Endodermal cell (in vitro differentiated cells): ENCODE data around the gene SCAF8. TPM values are rescaled to one million over a fixed set of nuclear protein-coding genes. Genes with fewer than 3 reads are reported as not detected.
A peak's percentile ranks its signal among the peaks of the same experiment; 100 is the strongest.

Experiments used
- DNase-seq: peaks from one replicate; pipeline ENCODE4 v3.0.0-alpha.2; 2017
- H3K27ac ChIP-seq: 2 replicates; pipeline ENCODE4 v1.5.1; 2013; ENCODE audit warnings: mild to moderate bottlenecking, low read depth, low read length, moderate library complexity
- H3K27me3 ChIP-seq: 2 replicates; pipeline ENCODE4 v1.6.1; 2013; ENCODE audit warnings: mild to moderate bottlenecking, low read length, moderate library complexity; ENCODE audit not compliant: insufficient read depth, control insufficient read depth, poor library complexity, severe bottlenecking
- H3K36me3 ChIP-seq: 2 replicates; pipeline ENCODE4 v1.7.0; 2013; ENCODE audit warnings: mild to moderate bottlenecking, low read length, moderate library complexity; ENCODE audit not compliant: control insufficient read depth, insufficient read depth
- H3K4me1 ChIP-seq: one replicate; pipeline ENCODE4 v1.7.0; 2013; ENCODE audit warnings: low read length; ENCODE audit not compliant: control insufficient read depth, insufficient read depth
- H3K4me3 ChIP-seq: 2 replicates; pipeline ENCODE4 v1.5.1; 2013; ENCODE audit warnings: mild to moderate bottlenecking, low read length, moderate library complexity
- H3K9ac ChIP-seq: 2 replicates; pipeline ENCODE4 v1.6.1; 2013; ENCODE audit warnings: mild to moderate bottlenecking, low read length, moderate library complexity; ENCODE audit not compliant: poor library complexity, severe bottlenecking; ENCODE audit errors: extremely low read depth
- H3K9me3 ChIP-seq: 2 replicates; pipeline ENCODE4 v1.6.1; 2013; ENCODE audit warnings: mild to moderate bottlenecking, low read length, moderate library complexity; ENCODE audit not compliant: control insufficient read depth
- H3K27ac Mint-ChIP-seq: 2 replicates; pipeline ENCODE4 v1.8.0; 2020; ENCODE audit warnings: mixed read lengths
- H3K27me3 Mint-ChIP-seq: 2 replicates; pipeline ENCODE4 v1.8.0; 2021; ENCODE audit warnings: mild to moderate bottlenecking, mixed read lengths; ENCODE audit not compliant: insufficient read depth
- H3K36me3 Mint-ChIP-seq: 2 replicates; pipeline ENCODE4 v1.8.0; 2020; ENCODE audit warnings: low read depth, mixed read lengths
- H3K4me1 Mint-ChIP-seq: 2 replicates; pipeline ENCODE4 v1.8.0; 2020; ENCODE audit warnings: mixed read lengths
- H3K4me3 Mint-ChIP-seq: 2 replicates; pipeline ENCODE4 v1.8.0; 2020; ENCODE audit warnings: mild to moderate bottlenecking, moderate library complexity, mixed read lengths
- H3K9me3 Mint-ChIP-seq: 2 replicates; pipeline ENCODE4 v1.8.0; 2020; ENCODE audit warnings: mild to moderate bottlenecking, mixed read lengths
- CTCF ChIP-seq: fragments of 200-600 bp; sonication (generic); conservative IDR thresholded peaks from 2 replicates; pipeline ENCODE4 v1.5.0; 2021; ENCODE audit warnings: antibody characterized with exemption, mild to moderate bottlenecking
- WGBS, 2 experiments: methylation state at CpG; one replicate each; pipeline versions ENCODE4 v1.1.5 to v1.1.7; 2013; ENCODE audit warnings: missing lambda C conversion rate in 2 of 2, mixed read lengths in 1 of 2; ENCODE audit not compliant: insufficient coverage in 1 of 2, insufficient read length in 1 of 2; 5-methylcytosine and 5-hydroxymethylcytosine counted together
- total RNA-seq, 2 donors: library from RNA; stranded (reverse); fragmentation: NEBNext Ultra II Directional in 1 of 2; extraction: Animal tissue kit (Norgen Biotek cat#: 25700) in 1 of 2; gene quantifications; 2 replicates in 1 of 2; 3 replicates in 1 of 2; pipeline ENCODE4 v1.2.1, GENCODE V29; 2021

SCAF8 gene
- total RNA-seq, 2 donors from 2014 or later = 49.7 to 56.2 TPM

- H3K9me3 ChIP-seq = peaks cover 6% of the 10 kb centered on the region
- TF ChIP-seq CTCF = no peak
- no peaks in the 10 kb centered on the region for H3K27me3 Mint-ChIP-seq
- no peak overlapping the region for H3K27ac ChIP-seq
- H3K36me3 ChIP-seq = peaks cover 8% of the 10 kb centered on the region
- no peak overlapping the region for H3K9ac ChIP-seq
- no peak for DNase-seq
- H3K9me3 Mint-ChIP-seq = no peaks in the 10 kb centered on the region
- peaks cover 9% of the 10 kb centered on the region for H3K4me1 ChIP-seq
- H3K27me3 ChIP-seq = no peaks in the 10 kb centered on the region
- 82 to 100% methylated on average over 1 of the region's 1 CpG for WGBS, 2 experiments
- H3K4me1 Mint-ChIP-seq = peaks cover 33% of the 10 kb centered on the region
- peaks cover 8% of the 10 kb centered on the region for H3K36me3 Mint-ChIP-seq
- no peak overlapping the region for H3K27ac Mint-ChIP-seq
- H3K4me3 Mint-ChIP-seq = no peak overlapping the region
- H3K4me3 ChIP-seq = no peak overlapping the region
Observed at GRCh38 chr6:154765273-154765672, 32.1 kb downstream of the SCAF8 start.

GRCh38 chr6:154766288-154766687 lies 33.1 kb downstream of the SCAF8 start:
- H3K27me3 ChIP-seq = no peaks in the 10 kb centered on the region
- H3K27ac Mint-ChIP-seq = peak overlapping the region; percentile 11
- no peaks in the 10 kb centered on the region for H3K9me3 Mint-ChIP-seq

GRCh38 chr6:154767003-154767723 lies 33.9 kb downstream of the SCAF8 start:
- no peak overlapping the region for H3K27ac ChIP-seq
- no peaks in the 10 kb centered on the region for H3K27me3 ChIP-seq
- no peak for TF ChIP-seq CTCF
- H3K36me3 ChIP-seq = peaks cover 6% of the 10 kb centered on the region
- Mint-ChIP-seq H3K4me1 (peaks cover 39% of the 10 kb centered on the region), H3K27me3 (no peaks in the 10 kb centered on the region), H3K36me3 (peaks cover 13% of the 10 kb centered on the region), H3K27ac (no peak overlapping the region), H3K9me3 (no peaks in the 10 kb centered on the region), H3K4me3 (no peak overlapping the region)
- DNase-seq = no peak
- peaks cover 9% of the 10 kb centered on the region for H3K4me1 ChIP-seq
- H3K4me3 ChIP-seq = no peak overlapping the region
- H3K9me3 ChIP-seq = no peaks in the 10 kb centered on the region
- no peak overlapping the region for H3K9ac ChIP-seq
- WGBS, 2 experiments = 92% methylated on average over 3 of the region's 3 CpGs; no CpG with 5 or more reads in 1 of the 2 experiments

More at GRCh38 chr6:154766288-154766687, 33.1 kb downstream of the SCAF8 start:
- peak overlapping the region; percentile 2 for H3K27ac ChIP-seq
- peaks cover under 1% of the 10 kb centered on the region for H3K9me3 ChIP-seq
- DNase-seq = no peak
- H3K9ac ChIP-seq = no peak overlapping the region
- no peak overlapping the region for H3K4me3 Mint-ChIP-seq
- peaks cover 39% of the 10 kb centered on the region for H3K4me1 Mint-ChIP-seq
- H3K4me1 ChIP-seq = peaks cover 9% of the 10 kb centered on the region
- peaks cover 9% of the 10 kb centered on the region for H3K36me3 Mint-ChIP-seq
- TF ChIP-seq CTCF = no peak
- no peaks in the 10 kb centered on the region for H3K27me3 Mint-ChIP-seq
- WGBS, 2 experiments = 96 to 100% methylated on average over 2 to 3 of the region's 3 CpGs
- peaks cover 6% of the 10 kb centered on the region for H3K36me3 ChIP-seq
- H3K4me3 ChIP-seq = no peak overlapping the region
